ENCODE measurements around the gene GBP2. TPM values are rescaled to one million over a fixed set of nuclear protein-coding genes. Genes with fewer than 3 reads are reported as not detected.
A peak's percentile ranks its signal among the peaks of the same experiment; 100 is the strongest.

GBP2 gene
- total RNA-seq, 4 donors from 2014 or later = 103 to 169 (median 147) TPM

GRCh38 chr1:89070509-89070908 lies 55.4 kb downstream of the GBP2 start:
- WGBS = 79% methylated on average over 1 of the region's 1 CpG
- TF ChIP-seq POLR2AphosphoS5 (IDR thresholded peaks at IDR 0.05) (no peak), POLR2A (IDR thresholded peaks at IDR 0.05; ENCODE audit: low read depth) (no peak), EP300 (IDR thresholded peaks at IDR 0.05) (no peak)
- TF ChIP-seq, protein P1, sequence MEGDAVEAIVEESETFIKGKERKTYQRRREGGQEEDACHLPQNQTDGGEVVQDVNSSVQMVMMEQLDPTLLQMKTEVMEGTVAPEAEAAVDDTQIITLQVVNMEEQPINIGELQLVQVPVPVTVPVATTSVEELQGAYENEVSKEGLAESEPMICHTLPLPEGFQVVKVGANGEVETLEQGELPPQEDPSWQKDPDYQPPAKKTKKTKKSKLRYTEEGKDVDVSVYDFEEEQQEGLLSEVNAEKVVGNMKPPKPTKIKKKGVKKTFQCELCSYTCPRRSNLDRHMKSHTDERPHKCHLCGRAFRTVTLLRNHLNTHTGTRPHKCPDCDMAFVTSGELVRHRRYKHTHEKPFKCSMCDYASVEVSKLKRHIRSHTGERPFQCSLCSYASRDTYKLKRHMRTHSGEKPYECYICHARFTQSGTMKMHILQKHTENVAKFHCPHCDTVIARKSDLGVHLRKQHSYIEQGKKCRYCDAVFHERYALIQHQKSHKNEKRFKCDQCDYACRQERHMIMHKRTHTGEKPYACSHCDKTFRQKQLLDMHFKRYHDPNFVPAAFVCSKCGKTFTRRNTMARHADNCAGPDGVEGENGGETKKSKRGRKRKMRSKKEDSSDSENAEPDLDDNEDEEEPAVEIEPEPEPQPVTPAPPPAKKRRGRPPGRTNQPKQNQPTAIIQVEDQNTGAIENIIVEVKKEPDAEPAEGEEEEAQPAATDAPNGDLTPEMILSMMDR (IDR thresholded peaks at IDR 0.05) = no peak

GRCh38 chr1:89069951-89070350 lies 56.0 kb downstream of the GBP2 start:
- Histone ChIP-seq H3K27me3 (no peaks in the 10 kb centered on the region), H3K9me3 (peaks cover 0 to 10% (median 2%) of the 10 kb centered on the region in 4 donors), H3K4me1 (peaks cover 0 to 8% (median 5%) of the 10 kb centered on the region in 4 donors), H3K36me3 (no peaks in the 10 kb centered on the region), H3K27ac (replicated peaks in 1 of 4) (peak overlapping the region in 2 of 4 donors; percentile 1 to 45), H3K4me3 (peak overlapping the region; percentile 28 to 49 (median 36))
- no peak for DNase-seq (ENCODE audit: extremely low spot score)
- no peak for TF ChIP-seq POLR2A (IDR thresholded peaks at IDR 0.05; ENCODE audit: low read depth)
- no peak for TF ChIP-seq EP300 (IDR thresholded peaks at IDR 0.05)
- no peak for TF ChIP-seq POLR2AphosphoS5 (IDR thresholded peaks at IDR 0.05)
- TF ChIP-seq, protein P1 (IDR thresholded peaks at IDR 0.05) = no peak
- intact Hi-C loops (cut with DNase I) = no loop called here
- WGBS = 50% methylated on average over 2 of the region's 2 CpGs

More at GRCh38 chr1:89070509-89070908, 55.4 kb downstream of the GBP2 start:
- H3K36me3 ChIP-seq = no peaks in the 10 kb centered on the region
- H3K27me3 ChIP-seq = no peaks in the 10 kb centered on the region
- H3K9me3 ChIP-seq = peaks cover 0 to 10% (median 2%) of the 10 kb centered on the region in 4 donors
- no peak overlapping the region for H3K27ac ChIP-seq (replicated peaks in 1 of 4)
- intact Hi-C loops (cut with DNase I) = no loop called here
- peak overlapping the region; percentile 28 to 49 (median 36) for H3K4me3 ChIP-seq
- H3K4me1 ChIP-seq = peaks cover 0 to 6% (median 4%) of the 10 kb centered on the region in 4 donors
- no peak for DNase-seq (ENCODE audit: extremely low spot score)

- DNase-seq (ENCODE audit: extremely low spot score) = no peak
- TF ChIP-seq, protein P1 (IDR thresholded peaks at IDR 0.05) = no peak
- TF ChIP-seq POLR2A (IDR thresholded peaks at IDR 0.05; ENCODE audit: low read depth) = no peak
- TF ChIP-seq EP300 (IDR thresholded peaks at IDR 0.05) = no peak
- TF ChIP-seq POLR2AphosphoS5 (IDR thresholded peaks at IDR 0.05) = no peak
- no peaks in the 10 kb centered on the region for H3K36me3 ChIP-seq
- peaks cover 0 to 16% (median 11%) of the 10 kb centered on the region in 4 donors for H3K4me1 ChIP-seq
- intact Hi-C loops (cut with DNase I) = no loop called here
- H3K27ac ChIP-seq (replicated peaks in 1 of 4) = no peak overlapping the region
- H3K9me3 ChIP-seq = no peaks in the 10 kb centered on the region
- H3K4me3 ChIP-seq = no peak overlapping the region
- H3K27me3 ChIP-seq = no peaks in the 10 kb centered on the region
Measured at GRCh38 chr1:89068291-89068690, 57.6 kb downstream of the GBP2 start.

DNA sequence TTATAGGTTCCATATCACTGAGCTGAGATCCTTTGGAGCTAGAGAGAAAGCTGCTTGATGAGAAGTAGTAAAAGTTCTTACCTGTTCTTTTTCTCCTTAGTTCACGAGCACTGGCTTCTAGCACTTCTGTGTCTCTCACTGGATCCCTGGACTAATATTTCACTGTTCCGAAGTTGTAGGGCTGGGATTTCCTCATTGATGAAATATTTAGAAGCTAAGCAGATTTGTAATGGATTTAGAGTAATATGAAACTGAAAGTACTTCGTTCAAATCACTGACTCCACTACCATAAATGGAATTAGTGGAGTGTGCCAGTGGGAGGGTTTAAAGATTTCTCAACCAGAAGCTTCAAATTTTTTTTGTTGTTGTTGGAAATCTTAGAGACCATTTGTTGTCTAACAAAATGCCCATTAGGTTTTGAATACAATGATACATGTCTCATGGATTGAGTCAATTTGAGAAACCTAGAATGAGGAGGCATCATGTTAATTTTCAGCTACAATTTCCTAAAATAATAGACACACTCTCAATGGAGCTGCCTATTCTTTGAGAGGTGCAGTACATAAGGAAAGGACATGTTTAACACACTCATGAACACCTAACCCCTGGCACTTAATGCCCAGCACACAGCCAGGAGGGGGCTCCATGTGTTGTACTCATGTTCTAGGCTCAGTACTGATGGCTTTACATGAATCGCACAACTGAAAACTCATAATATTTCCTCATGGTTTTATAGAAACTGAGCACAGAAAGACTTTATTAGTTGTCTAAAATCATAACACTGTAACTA lies 60.6 kb downstream of the GBP2 start, which contains the start of gene GBP1:
TSS of gene GBP1 (minus strand) at position 130 of the 790 bp plus-strand sequence. CDS start 1,974 bp downstream, outside the sequence.
- DNase-seq (ENCODE audit: extremely low spot score) = no peak
- Histone ChIP-seq H3K36me3 (no peaks in the 10 kb centered on the region), H3K27ac (replicated peaks in 1 of 4) (peak within 1 kb of the TSS; percentile 84 to 86 (median 86)), H3K27me3 (no peaks in the 10 kb centered on the region), H3K9me3 (no peaks in the 10 kb centered on the region), H3K4me1 (peaks cover 20 to 45% (median 40%) of the 10 kb centered on the region in 4 donors), H3K4me3 (peak within 1 kb of the TSS; percentile 56 to 70 (median 63))
- 22% methylated on average over 4 of the region's 4 CpGs for WGBS
- intact Hi-C loops (cut with DNase I) = no loop called here
- TF ChIP-seq, protein P1 (IDR thresholded peaks at IDR 0.05) = no peak
- peak; percentile 13 to 65 for TF ChIP-seq POLR2AphosphoS5 (IDR thresholded peaks at IDR 0.05)

All from esophagus muscularis mucosa (tissue), 4 donors.